Esophagus muscularis mucosa (tissue), 4 donors: ENCODE results near the gene RIN3.
A peak's percentile ranks its signal among the peaks of the same experiment; 100 is the strongest.

Experiments
- CTCF ChIP-seq, 3 experiments: fragments of 200-600 bp in 2 of 3; fragments of 450-650 bp in 1 of 3; sonication (generic) in 2 of 3; IDR thresholded peaks; one replicate each; pipeline ENCODE4 v1.5.1; 2017 to 2019; ENCODE audit warnings: antibody characterized with exemption in 3 of 3, mild to moderate bottlenecking in 2 of 3, moderate library complexity in 1 of 3
- EP300 ChIP-seq: sonication (generic); formaldehyde crosslinking; IDR thresholded peaks from one replicate; pipeline ENCODE4 v1.6.1; 2017; ENCODE audit warnings: antibody characterized with exemption
- POLR2A ChIP-seq: fragments of 450-650 bp; IDR thresholded peaks from one replicate; pipeline ENCODE4 v1.6.1; 2017; ENCODE audit warnings: antibody characterized with exemption, moderate library complexity, mild to moderate bottlenecking, low read depth
- POLR2AphosphoS5 ChIP-seq, 2 donors: sonication (generic); formaldehyde crosslinking; IDR thresholded peaks; one replicate each; pipeline ENCODE4 v1.6.1; 2017; ENCODE audit warnings: antibody characterized with exemption in 2 of 2

DNA sequence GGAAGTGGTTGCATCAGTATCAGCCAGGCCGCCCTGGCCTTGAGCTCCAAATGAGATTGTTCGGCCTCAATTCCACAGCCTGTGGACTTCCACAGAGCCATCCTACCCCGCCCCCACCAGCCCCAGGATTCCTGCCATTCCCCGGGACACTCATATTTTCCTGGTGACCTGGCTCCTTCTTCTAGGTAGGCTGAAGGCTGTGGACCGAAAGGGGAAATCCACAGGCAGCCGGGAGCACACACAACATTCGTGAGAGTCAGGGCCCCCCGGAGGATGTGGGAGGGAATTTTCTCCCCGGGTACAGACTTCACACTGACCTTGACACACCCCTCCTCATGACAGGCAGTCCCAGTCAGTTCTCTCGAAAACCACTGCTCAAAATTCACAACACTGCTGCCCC is 39.9 kb downstream of the RIN3 start:
- TF ChIP-seq POLR2AphosphoS5 (IDR thresholded peaks at IDR 0.05) (peak in 1 of 2 donors; percentile 41), POLR2A (no peak), CTCF (IDR thresholded peaks at IDR 0.05) (no peak), EP300 (no peak)
